ENCODE results near the gene PRKAG1. TPM values are rescaled to one million over a fixed set of nuclear protein-coding genes. Genes with fewer than 3 reads are reported as not detected.
A peak's percentile ranks its signal among the peaks of the same experiment; 100 is the strongest.

Gene PRKAG1
- polyA plus RNA-seq, 3 donors: 35.9 to 58.9 (median 50.1) TPM

DNA sequence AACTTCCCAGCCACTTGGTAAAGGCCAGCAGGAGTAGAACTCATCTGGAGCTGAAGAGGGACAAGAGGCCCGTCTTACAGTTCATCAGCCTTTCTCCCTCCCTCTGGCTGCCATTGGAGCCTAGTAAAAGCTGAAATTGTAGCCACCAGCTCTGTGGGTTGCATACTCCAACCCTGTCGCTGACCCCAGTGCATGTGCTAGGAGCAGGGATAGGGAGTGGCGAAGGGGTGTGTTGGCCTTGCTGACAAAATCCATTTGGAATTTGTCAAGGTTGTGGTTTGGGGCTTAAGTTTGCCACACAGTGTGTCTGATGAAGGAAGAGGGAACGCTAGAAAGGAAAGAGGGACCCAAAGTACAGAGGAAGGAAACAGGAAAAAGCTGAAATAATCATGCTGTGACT, 57.2 kb downstream of the PRKAG1 start:
- Mint-ChIP-seq H3K27me3 (ENCODE audit: low read depth in 3 of 3) (peaks cover 7 to 15% (median 14%) of the 10 kb centered on the region in 3 donors), H3K27ac (peak overlapping the region in 2 of 7 donors; percentile 38 to 70), H3K4me3 (no peak overlapping the region), H3K9me3 (peaks cover 0 to 2% (median 0%) of the 10 kb centered on the region in 7 donors), H3K4me1 (peaks cover 19% of the 10 kb centered on the region), H3K36me3 (no peaks in the 10 kb centered on the region)
- Histone ChIP-seq H3K9me3 (replicated peaks in 1 of 2; ENCODE audit: control insufficient read depth in 1 of 2, insufficient read depth in 1 of 2, low read length in 2 of 2) (no peaks in the 10 kb centered on the region), H3K4me2 (replicated peaks; ENCODE audit: extremely low read depth, low read length, poor library complexity, severe bottlenecking) (no peak overlapping the region), H3K4me1 (ENCODE audit: control insufficient read depth in 1 of 2, insufficient read depth in 2 of 2, low read length in 2 of 2) (peaks cover 12 to 22% of the 10 kb centered on the region in 2 donors), H3K9ac (ENCODE audit: insufficient read depth, low read length, poor library complexity, severe bottlenecking) (no peak overlapping the region), H3K27me3 (ENCODE audit: control insufficient read depth in 2 of 2, insufficient read depth in 2 of 2, low read length in 2 of 2) (peaks cover 0 to 5% of the 10 kb centered on the region in 2 donors), H3K79me2 (ENCODE audit: insufficient read depth, low read length) (peaks cover 9% of the 10 kb centered on the region), H3K4me3 (replicated peaks in 1 of 3; ENCODE audit: low read depth in 2 of 3, low read length in 3 of 3) (no peak overlapping the region), H4K20me1 (ENCODE audit: insufficient read depth, low read length) (peaks cover 8% of the 10 kb centered on the region), H3K27ac (ENCODE audit: low read depth in 1 of 2, low read length in 2 of 2) (no peak overlapping the region), H2AFZ (ENCODE audit: insufficient read depth, low read depth, low read length, poor library complexity, severe bottlenecking) (no peak overlapping the region), H3K36me3 (replicated peaks in 1 of 2; ENCODE audit: control insufficient read depth in 1 of 2, insufficient read depth in 2 of 2, low read length in 2 of 2) (no peaks in the 10 kb centered on the region)
- TF ChIP-seq CTCF (IDR thresholded peaks at IDR 0.05): no peak
- no peak for DNase-seq
- no CpG with 5 or more reads among the region's 4 CpGs for WGBS (ENCODE audit: insufficient coverage)
- intact Hi-C loops (cut with micrococcal nuclease): no loop called here

GRCh38 chr12:48960834-48961233, 57.7 kb downstream of the PRKAG1 start:
- H3K4me2 ChIP-seq (replicated peaks; ENCODE audit: extremely low read depth, low read length, poor library complexity, severe bottlenecking): no peak overlapping the region
- TF ChIP-seq CTCF (IDR thresholded peaks at IDR 0.05): no peak
- H2AFZ ChIP-seq (ENCODE audit: insufficient read depth, low read depth, low read length, poor library complexity, severe bottlenecking): no peak overlapping the region
- peaks cover 16 to 22% of the 10 kb centered on the region in 2 donors for H3K4me1 ChIP-seq (ENCODE audit: control insufficient read depth in 1 of 2, insufficient read depth in 2 of 2, low read length in 2 of 2)
- H3K27me3 Mint-ChIP-seq (ENCODE audit: low read depth in 3 of 3): peaks cover 7 to 15% (median 10%) of the 10 kb centered on the region in 3 donors
- no peak overlapping the region for H3K9ac ChIP-seq (ENCODE audit: insufficient read depth, low read length, poor library complexity, severe bottlenecking)
- H3K36me3 ChIP-seq (replicated peaks in 1 of 2; ENCODE audit: control insufficient read depth in 1 of 2, insufficient read depth in 2 of 2, low read length in 2 of 2): no peaks in the 10 kb centered on the region
- H3K36me3 Mint-ChIP-seq: no peaks in the 10 kb centered on the region
- no peak overlapping the region for H3K27ac Mint-ChIP-seq
- peaks cover 0 to 5% of the 10 kb centered on the region in 2 donors for H3K27me3 ChIP-seq (ENCODE audit: control insufficient read depth in 2 of 2, insufficient read depth in 2 of 2, low read length in 2 of 2)
- DNase-seq: no peak
- peaks cover 22% of the 10 kb centered on the region for H3K4me1 Mint-ChIP-seq
- peaks cover 14% of the 10 kb centered on the region for H3K79me2 ChIP-seq (ENCODE audit: insufficient read depth, low read length)
- no peak overlapping the region for H3K4me3 ChIP-seq (replicated peaks in 1 of 3; ENCODE audit: low read depth in 2 of 3, low read length in 3 of 3)
- no peak overlapping the region for H3K4me3 Mint-ChIP-seq
- peaks cover 12% of the 10 kb centered on the region for H4K20me1 ChIP-seq (ENCODE audit: insufficient read depth, low read length)
- intact Hi-C loops (cut with micrococcal nuclease): no loop called here
- H3K9me3 Mint-ChIP-seq: peaks cover 0 to 2% (median 0%) of the 10 kb centered on the region in 7 donors
- no peaks in the 10 kb centered on the region for H3K9me3 ChIP-seq (replicated peaks in 1 of 2; ENCODE audit: control insufficient read depth in 1 of 2, insufficient read depth in 1 of 2, low read length in 2 of 2)
- WGBS (ENCODE audit: insufficient coverage): 79% methylated on average over 2 of the region's 3 CpGs
- H3K27ac ChIP-seq (ENCODE audit: low read depth in 1 of 2, low read length in 2 of 2): no peak overlapping the region
